ENCODE measurements around the gene ZFHX3.

ZFHX3 gene

GRCh38 chr16:73064212-73064993 is 16.5 kb upstream of the ZFHX3 start:
- H3K4me3 ChIP-seq (ENCODE audit: low read length) = no peak overlapping the region

GRCh38 chr16:73063854-73064211 is 15.9 kb upstream of the ZFHX3 start:
- Histone ChIP-seq H3K9ac (ENCODE audit: low read length) (no peak overlapping the region), H3K79me2 (ENCODE audit: low read length) (no peaks in the 10 kb centered on the region), H3K27ac (ENCODE audit: low read length) (no peak overlapping the region), H3K4me3 (ENCODE audit: low read length) (no peak overlapping the region), H3K4me1 (ENCODE audit: low read length) (peaks cover 6% of the 10 kb centered on the region), H3K4me2 (ENCODE audit: low read length) (no peak overlapping the region), H3K36me3 (replicated peaks; ENCODE audit: low read depth, low read length) (no peaks in the 10 kb centered on the region), H2AFZ (ENCODE audit: low read depth, low read length) (no peak overlapping the region), H3K9me3 (ENCODE audit: insufficient read depth, low read length) (no peaks in the 10 kb centered on the region), H3K27me3 (ENCODE audit: low read depth, low read length) (peaks cover 28% of the 10 kb centered on the region), H4K20me1 (ENCODE audit: insufficient read depth, low read length) (no peaks in the 10 kb centered on the region)
- no peak for TF ChIP-seq EZH2phosphoT487 (IDR thresholded peaks at IDR 0.05; ENCODE audit: low read depth)
- no peak for TF ChIP-seq CTCF (IDR thresholded peaks at IDR 0.05; ENCODE audit: low read depth, low read length)

More at GRCh38 chr16:73064212-73064993, 16.5 kb upstream of the ZFHX3 start:
- H4K20me1 ChIP-seq (ENCODE audit: insufficient read depth, low read length) = no peaks in the 10 kb centered on the region
- H3K27ac ChIP-seq (ENCODE audit: low read length) = no peak overlapping the region
- no peak overlapping the region for H3K4me2 ChIP-seq (ENCODE audit: low read length)
- H3K4me1 ChIP-seq (ENCODE audit: low read length) = peaks cover 5% of the 10 kb centered on the region
- no peak for TF ChIP-seq CTCF (IDR thresholded peaks at IDR 0.05; ENCODE audit: low read depth, low read length)
- TF ChIP-seq EZH2phosphoT487 (IDR thresholded peaks at IDR 0.05; ENCODE audit: low read depth) = no peak
- H3K9ac ChIP-seq (ENCODE audit: low read length) = no peak overlapping the region
- no peaks in the 10 kb centered on the region for H3K36me3 ChIP-seq (replicated peaks; ENCODE audit: low read depth, low read length)
- no peaks in the 10 kb centered on the region for H3K9me3 ChIP-seq (ENCODE audit: insufficient read depth, low read length)
- no peak overlapping the region for H2AFZ ChIP-seq (ENCODE audit: low read depth, low read length)
- peaks cover 31% of the 10 kb centered on the region for H3K27me3 ChIP-seq (ENCODE audit: low read depth, low read length)
- H3K79me2 ChIP-seq (ENCODE audit: low read length) = no peaks in the 10 kb centered on the region

- no peak overlapping the region for H3K27ac ChIP-seq (ENCODE audit: low read length)
- peaks cover 28% of the 10 kb centered on the region for H3K27me3 ChIP-seq (ENCODE audit: low read depth, low read length)
- TF ChIP-seq EZH2phosphoT487 (IDR thresholded peaks at IDR 0.05; ENCODE audit: low read depth) (no peak), CTCF (IDR thresholded peaks at IDR 0.05; ENCODE audit: low read depth, low read length) (no peak)
- peaks cover 6% of the 10 kb centered on the region for H3K4me1 ChIP-seq (ENCODE audit: low read length)
- H3K36me3 ChIP-seq (replicated peaks; ENCODE audit: low read depth, low read length) = no peaks in the 10 kb centered on the region
- no peak overlapping the region for H3K4me3 ChIP-seq (ENCODE audit: low read length)
- no peaks in the 10 kb centered on the region for H4K20me1 ChIP-seq (ENCODE audit: insufficient read depth, low read length)
- H3K79me2 ChIP-seq (ENCODE audit: low read length) = no peaks in the 10 kb centered on the region
- H3K9ac ChIP-seq (ENCODE audit: low read length) = no peak overlapping the region
- H3K9me3 ChIP-seq (ENCODE audit: insufficient read depth, low read length) = no peaks in the 10 kb centered on the region
- H3K4me2 ChIP-seq (ENCODE audit: low read length) = no peak overlapping the region
- no peak overlapping the region for H2AFZ ChIP-seq (ENCODE audit: low read depth, low read length)
Observed at GRCh38 chr16:73062743-73063733, 15.1 kb upstream of the ZFHX3 start.
